Measurements from ENCODE around the gene ADAD2.
A peak's percentile ranks its signal among the peaks of the same experiment; 100 is the strongest.

The ADAD2 gene

GRCh38 chr16:84178892-84179611 lies 11.9 kb upstream of the ADAD2 start:
- Histone ChIP-seq H3K4me1 (ENCODE audit: control insufficient read depth, insufficient read depth, low read length) (peaks cover 18% of the 10 kb centered on the region), H3K9ac (ENCODE audit: low read length) (no peak overlapping the region), H3K36me3 (ENCODE audit: control insufficient read depth, insufficient read depth, low read length) (peaks cover 4% of the 10 kb centered on the region), H3K4me3 (ENCODE audit: low read length) (no peak overlapping the region), H3K27me3 (ENCODE audit: control insufficient read depth, insufficient read depth, low read length) (no peaks in the 10 kb centered on the region), H3K9me3 (ENCODE audit: control insufficient read depth, low read length) (no peaks in the 10 kb centered on the region)

GRCh38 chr16:84179612-84180320 lies 11.2 kb upstream of the ADAD2 start:
- no peak overlapping the region for H3K9ac ChIP-seq (ENCODE audit: low read length)
- H3K9me3 ChIP-seq (ENCODE audit: control insufficient read depth, low read length) = no peaks in the 10 kb centered on the region
- no peaks in the 10 kb centered on the region for H3K27me3 ChIP-seq (ENCODE audit: control insufficient read depth, insufficient read depth, low read length)
- H3K4me1 ChIP-seq (ENCODE audit: control insufficient read depth, insufficient read depth, low read length) = peaks cover 22% of the 10 kb centered on the region
- H3K36me3 ChIP-seq (ENCODE audit: control insufficient read depth, insufficient read depth, low read length) = peaks cover 4% of the 10 kb centered on the region
- no peak overlapping the region for H3K4me3 ChIP-seq (ENCODE audit: low read length)

- no peak overlapping the region for H3K9ac ChIP-seq (ENCODE audit: low read length)
- H3K36me3 ChIP-seq (ENCODE audit: control insufficient read depth, insufficient read depth, low read length) = peaks cover 4% of the 10 kb centered on the region
- H3K27me3 ChIP-seq (ENCODE audit: control insufficient read depth, insufficient read depth, low read length) = no peaks in the 10 kb centered on the region
- no peaks in the 10 kb centered on the region for H3K9me3 ChIP-seq (ENCODE audit: control insufficient read depth, low read length)
- no peak overlapping the region for H3K4me3 ChIP-seq (ENCODE audit: low read length)
- peaks cover 22% of the 10 kb centered on the region for H3K4me1 ChIP-seq (ENCODE audit: control insufficient read depth, insufficient read depth, low read length)
Measured at GRCh38 chr16:84180519-84181140, 10.3 kb upstream of the ADAD2 start.

GRCh38 chr16:84181144-84181915 lies 9.6 kb upstream of the ADAD2 start:
- no peak overlapping the region for H3K9ac ChIP-seq (ENCODE audit: low read length)
- no peaks in the 10 kb centered on the region for H3K27me3 ChIP-seq (ENCODE audit: control insufficient read depth, insufficient read depth, low read length)
- no peak overlapping the region for H3K4me3 ChIP-seq (ENCODE audit: low read length)
- H3K4me1 ChIP-seq (ENCODE audit: control insufficient read depth, insufficient read depth, low read length) = peaks cover 22% of the 10 kb centered on the region
- peaks cover 4% of the 10 kb centered on the region for H3K36me3 ChIP-seq (ENCODE audit: control insufficient read depth, insufficient read depth, low read length)
- no peaks in the 10 kb centered on the region for H3K9me3 ChIP-seq (ENCODE audit: control insufficient read depth, low read length)

GRCh38 chr16:84182104-84182503 lies 8.9 kb upstream of the ADAD2 start:
- Histone ChIP-seq H3K4me3 (ENCODE audit: low read length) (no peak overlapping the region), H3K9me3 (ENCODE audit: control insufficient read depth, low read length) (no peaks in the 10 kb centered on the region), H3K4me1 (ENCODE audit: control insufficient read depth, insufficient read depth, low read length) (peaks cover 14% of the 10 kb centered on the region), H3K36me3 (ENCODE audit: control insufficient read depth, insufficient read depth, low read length) (peaks cover 4% of the 10 kb centered on the region), H3K27me3 (ENCODE audit: control insufficient read depth, insufficient read depth, low read length) (no peaks in the 10 kb centered on the region), H3K9ac (ENCODE audit: low read length) (no peak overlapping the region)

- Histone ChIP-seq H3K27me3 (ENCODE audit: control insufficient read depth, insufficient read depth, low read length) (no peaks in the 10 kb centered on the region), H3K4me1 (ENCODE audit: control insufficient read depth, insufficient read depth, low read length) (peaks cover 9% of the 10 kb centered on the region), H3K9ac (ENCODE audit: low read length) (no peak overlapping the region), H3K9me3 (ENCODE audit: control insufficient read depth, low read length) (no peaks in the 10 kb centered on the region), H3K36me3 (ENCODE audit: control insufficient read depth, insufficient read depth, low read length) (peaks cover 4% of the 10 kb centered on the region), H3K4me3 (ENCODE audit: low read length) (no peak overlapping the region)
Measured at GRCh38 chr16:84182680-84183571, 8.0 kb upstream of the ADAD2 start.

- H3K27me3 ChIP-seq (ENCODE audit: control insufficient read depth, insufficient read depth, low read length) = no peaks in the 10 kb centered on the region
- no peaks in the 10 kb centered on the region for H3K9me3 ChIP-seq (ENCODE audit: control insufficient read depth, low read length)
- H3K4me3 ChIP-seq (ENCODE audit: low read length) = no peak overlapping the region
- H3K9ac ChIP-seq (ENCODE audit: low read length) = no peak overlapping the region
- peaks cover 9% of the 10 kb centered on the region for H3K4me1 ChIP-seq (ENCODE audit: control insufficient read depth, insufficient read depth, low read length)
- peaks cover 4% of the 10 kb centered on the region for H3K36me3 ChIP-seq (ENCODE audit: control insufficient read depth, insufficient read depth, low read length)
Measured at GRCh38 chr16:84183572-84183875, 7.4 kb upstream of the ADAD2 start.

GRCh38 chr16:84183911-84184591 lies 6.9 kb upstream of the ADAD2 start:
- Histone ChIP-seq H3K36me3 (ENCODE audit: control insufficient read depth, insufficient read depth, low read length) (peaks cover 4% of the 10 kb centered on the region), H3K9ac (ENCODE audit: low read length) (no peak overlapping the region), H3K4me3 (ENCODE audit: low read length) (no peak overlapping the region)

GRCh38 chr16:84184775-84185174 lies 6.2 kb upstream of the ADAD2 start:
- no peaks in the 10 kb centered on the region for H3K9me3 ChIP-seq (ENCODE audit: control insufficient read depth, low read length)
- H3K27me3 ChIP-seq (ENCODE audit: control insufficient read depth, insufficient read depth, low read length) = no peaks in the 10 kb centered on the region
- H3K4me1 ChIP-seq (ENCODE audit: control insufficient read depth, insufficient read depth, low read length) = peaks cover 9% of the 10 kb centered on the region
- H3K4me3 ChIP-seq (ENCODE audit: low read length) = no peak overlapping the region
- no peak overlapping the region for H3K9ac ChIP-seq (ENCODE audit: low read length)
- H3K36me3 ChIP-seq (ENCODE audit: control insufficient read depth, insufficient read depth, low read length) = peaks cover 4% of the 10 kb centered on the region

More at GRCh38 chr16:84183911-84184591, 6.9 kb upstream of the ADAD2 start:
- Histone ChIP-seq H3K9me3 (ENCODE audit: control insufficient read depth, low read length) (no peaks in the 10 kb centered on the region), H3K27me3 (ENCODE audit: control insufficient read depth, insufficient read depth, low read length) (no peaks in the 10 kb centered on the region), H3K4me1 (ENCODE audit: control insufficient read depth, insufficient read depth, low read length) (peaks cover 9% of the 10 kb centered on the region)

- H3K27me3 ChIP-seq (ENCODE audit: control insufficient read depth, insufficient read depth, low read length) = no peaks in the 10 kb centered on the region
- peak within 1 kb of the TSS; percentile 62 for H3K4me3 ChIP-seq (ENCODE audit: low read length)
- H3K9ac ChIP-seq (ENCODE audit: low read length) = peak within 1 kb of the TSS; percentile 90
- peaks cover 2% of the 10 kb centered on the region for H3K36me3 ChIP-seq (ENCODE audit: control insufficient read depth, insufficient read depth, low read length)
- H3K9me3 ChIP-seq (ENCODE audit: control insufficient read depth, low read length) = no peaks in the 10 kb centered on the region
- H3K4me1 ChIP-seq (ENCODE audit: control insufficient read depth, insufficient read depth, low read length) = peaks cover 9% of the 10 kb centered on the region
Measured at GRCh38 chr16:84186685-84187437, 4.1 kb upstream of the ADAD2 start, which contains the start of gene TAF1C. TSS of gene TAF1C (minus strand) at chr16:84187057. CDS start at chr16:84184988, 2,069 bp downstream.
